ENCODE data around the gene TMBIM4.
"Not testable (repeated sequence)": the region's sequence is repeated elsewhere in the genome, so short reads cannot be mapped to it uniquely, and the experiment has no call there.

The TMBIM4 gene, protein sequence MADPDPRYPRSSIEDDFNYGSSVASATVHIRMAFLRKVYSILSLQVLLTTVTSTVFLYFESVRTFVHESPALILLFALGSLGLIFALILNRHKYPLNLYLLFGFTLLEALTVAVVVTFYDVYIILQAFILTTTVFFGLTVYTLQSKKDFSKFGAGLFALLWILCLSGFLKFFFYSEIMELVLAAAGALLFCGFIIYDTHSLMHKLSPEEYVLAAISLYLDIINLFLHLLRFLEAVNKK

DNA sequence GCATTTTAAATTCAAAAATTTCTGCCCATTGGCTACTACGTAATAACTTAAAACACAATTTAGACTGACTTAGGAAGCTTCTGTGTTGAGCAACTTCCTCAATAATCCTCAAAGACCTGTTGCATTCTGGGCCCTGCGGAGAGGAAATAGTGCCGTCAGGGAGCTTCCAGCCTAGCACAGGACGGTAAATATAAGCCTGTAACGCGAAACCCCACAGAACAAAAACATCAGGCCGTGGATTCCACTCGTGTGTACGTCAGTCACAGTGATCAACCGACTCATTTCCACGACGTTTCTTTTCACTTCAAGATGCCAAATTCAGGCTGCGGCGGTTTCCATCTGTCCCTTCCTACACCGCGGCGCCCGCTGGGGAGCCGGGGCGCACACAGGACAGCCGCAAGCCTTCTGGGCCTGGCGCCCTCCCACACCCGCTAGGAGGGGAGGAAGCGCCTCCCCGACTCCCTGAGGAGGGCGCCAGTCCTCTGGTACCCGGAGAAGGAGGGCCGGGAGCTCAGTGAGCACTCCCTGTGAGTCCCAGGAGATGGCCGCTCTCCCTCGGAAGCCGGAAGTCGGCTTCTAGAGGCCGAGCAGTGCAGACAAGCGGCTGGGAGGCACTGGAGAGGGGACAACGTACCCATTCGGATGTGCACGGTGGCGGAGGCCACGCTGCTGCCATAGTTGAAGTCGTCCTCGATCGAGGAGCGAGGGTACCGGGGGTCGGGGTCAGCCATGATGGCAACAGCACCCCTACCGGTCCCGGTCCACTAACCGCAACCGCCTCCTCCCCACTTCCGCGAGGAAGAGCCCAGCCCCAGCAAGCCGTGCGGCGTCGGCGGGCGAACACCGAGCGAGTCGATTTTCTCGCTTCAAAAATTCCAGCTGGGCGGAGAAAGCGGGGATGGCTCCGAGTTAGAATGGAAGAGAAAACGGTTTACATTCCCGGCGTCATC lies at the start of gene TMBIM4:
TSS of gene TMBIM4 (minus strand) at position 776 of the 950 bp plus-strand sequence. CDS start at position 731, 45 bp downstream.
- DNase-seq, result peak; percentile 86 to 88

DNA sequence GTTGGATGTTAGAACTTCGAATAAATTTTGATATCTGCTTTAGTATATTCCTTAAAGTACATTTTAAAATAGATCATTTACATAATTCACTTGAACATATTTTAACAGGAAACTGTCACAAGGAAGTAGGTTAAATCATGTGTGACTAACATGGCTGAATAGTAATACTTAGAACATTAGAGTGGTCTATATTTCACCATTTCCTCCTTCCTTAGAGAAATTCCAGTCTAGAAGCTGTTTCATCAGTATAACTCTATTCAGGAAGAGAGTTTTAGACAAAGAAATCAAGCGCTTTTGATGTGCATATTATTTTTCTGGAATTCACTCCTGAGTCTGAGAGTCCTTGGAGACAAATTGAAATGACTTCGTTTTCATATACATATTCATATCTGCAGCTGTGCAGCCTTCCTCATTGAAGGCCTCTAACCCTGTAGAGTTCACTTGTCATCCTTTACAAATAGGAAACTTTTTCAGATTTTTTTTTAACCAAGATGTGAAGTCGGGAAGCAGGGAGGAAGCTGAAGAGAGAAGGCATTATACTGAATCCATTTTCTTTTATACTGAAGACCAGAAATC lies 47.6 kb upstream of the TMBIM4 start:
- no peak for DNase-seq

DNA sequence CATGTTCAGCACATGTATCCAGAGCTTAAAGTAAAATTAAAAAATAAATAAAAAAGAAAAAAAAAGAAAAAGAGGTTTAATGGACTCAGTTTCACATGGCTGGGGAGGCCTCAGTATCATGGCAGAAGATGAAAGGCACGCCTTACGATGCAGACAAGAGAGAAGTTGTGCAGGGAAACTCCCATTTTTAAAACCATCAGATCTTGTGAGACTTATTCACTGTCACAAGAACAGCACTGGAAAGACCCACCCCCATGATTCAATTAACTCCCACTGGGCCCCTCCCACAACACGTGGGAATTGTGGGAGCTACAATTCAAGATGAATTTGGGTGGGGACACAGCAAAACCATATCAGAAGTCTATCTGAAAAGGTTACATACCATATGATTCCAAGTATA lies 43.2 kb upstream of the TMBIM4 start:
- DNase-seq, result not testable (repeated sequence)

DNA sequence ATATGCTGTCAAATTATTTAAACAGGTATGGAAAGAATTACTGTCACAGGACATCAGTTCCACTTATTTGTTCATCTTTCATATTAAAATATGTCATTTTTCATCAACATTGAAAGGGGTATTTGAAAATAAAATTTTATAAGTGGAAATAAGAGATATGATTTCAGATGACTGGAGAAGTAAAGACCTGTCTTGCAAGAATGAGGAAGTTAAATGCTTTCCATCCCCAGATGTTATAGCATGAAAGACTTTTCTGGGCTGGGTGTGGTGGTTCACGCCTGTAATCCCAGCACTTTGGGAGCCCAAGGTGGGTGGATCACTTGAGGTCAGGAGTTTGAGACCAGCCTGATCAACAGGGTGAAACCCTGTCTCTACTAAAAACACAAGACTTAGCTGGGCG lies 41.8 kb upstream of the TMBIM4 start:
- not testable (repeated sequence) for DNase-seq

DNA sequence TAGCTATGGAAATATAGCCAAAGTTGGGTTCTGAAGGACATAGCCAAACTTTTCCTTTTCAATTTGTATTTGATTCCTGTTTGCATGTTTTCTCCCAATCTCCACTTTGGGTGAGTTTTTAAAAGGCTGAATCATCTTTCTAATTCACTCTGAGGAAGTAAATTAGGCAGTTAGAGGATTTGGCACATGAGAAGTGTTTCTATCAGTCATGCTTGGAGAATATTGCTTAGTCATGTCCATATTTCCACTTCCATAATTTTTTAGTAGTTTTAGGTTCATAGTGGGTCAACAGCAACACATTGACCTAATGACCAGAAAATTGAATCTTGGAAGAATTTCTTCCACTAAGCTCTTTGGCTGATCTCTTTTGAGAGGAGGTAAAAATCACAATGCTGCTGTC lies 41.0 kb upstream of the TMBIM4 start:
- DNase-seq, result no peak

DNA sequence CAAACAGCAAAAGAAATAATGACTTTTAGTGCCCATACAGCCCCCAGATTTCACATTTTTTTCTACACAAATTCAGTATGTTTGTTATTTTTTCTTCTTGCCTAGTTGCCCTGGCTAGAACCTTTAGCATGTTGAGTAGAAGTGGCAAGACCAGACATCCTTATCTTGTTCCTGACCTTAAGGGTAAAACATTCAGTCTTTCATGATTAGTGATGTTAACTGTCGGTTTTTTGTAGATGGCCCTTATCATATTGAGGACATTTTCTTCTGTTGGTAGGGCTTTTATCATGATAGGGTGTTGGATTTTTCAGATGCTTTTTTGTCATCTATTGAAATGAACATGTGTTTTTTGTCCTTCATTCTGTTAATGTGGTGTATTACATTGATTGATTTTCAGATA lies 36.3 kb upstream of the TMBIM4 start:
- no peak for DNase-seq

DNA sequence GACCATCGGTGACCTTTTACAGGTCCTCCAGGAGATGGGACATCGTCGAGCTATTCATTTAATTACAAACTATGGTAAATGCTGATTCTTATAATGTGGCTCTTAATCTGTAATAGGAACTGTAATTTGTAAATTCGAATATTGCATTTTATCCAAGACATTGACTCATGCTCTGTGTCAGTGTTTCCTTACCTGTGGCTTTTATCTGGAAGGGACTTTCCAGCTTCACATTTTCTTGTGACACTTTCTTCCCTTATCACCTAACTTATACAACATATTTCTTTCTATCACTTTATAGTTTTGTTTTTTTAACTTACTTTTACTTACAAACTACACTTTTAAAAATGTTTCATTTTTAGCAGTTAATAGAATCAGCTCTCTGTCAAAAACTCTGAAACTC lies 34.0 kb upstream of the TMBIM4 start:
- no peak for DNase-seq

DNA sequence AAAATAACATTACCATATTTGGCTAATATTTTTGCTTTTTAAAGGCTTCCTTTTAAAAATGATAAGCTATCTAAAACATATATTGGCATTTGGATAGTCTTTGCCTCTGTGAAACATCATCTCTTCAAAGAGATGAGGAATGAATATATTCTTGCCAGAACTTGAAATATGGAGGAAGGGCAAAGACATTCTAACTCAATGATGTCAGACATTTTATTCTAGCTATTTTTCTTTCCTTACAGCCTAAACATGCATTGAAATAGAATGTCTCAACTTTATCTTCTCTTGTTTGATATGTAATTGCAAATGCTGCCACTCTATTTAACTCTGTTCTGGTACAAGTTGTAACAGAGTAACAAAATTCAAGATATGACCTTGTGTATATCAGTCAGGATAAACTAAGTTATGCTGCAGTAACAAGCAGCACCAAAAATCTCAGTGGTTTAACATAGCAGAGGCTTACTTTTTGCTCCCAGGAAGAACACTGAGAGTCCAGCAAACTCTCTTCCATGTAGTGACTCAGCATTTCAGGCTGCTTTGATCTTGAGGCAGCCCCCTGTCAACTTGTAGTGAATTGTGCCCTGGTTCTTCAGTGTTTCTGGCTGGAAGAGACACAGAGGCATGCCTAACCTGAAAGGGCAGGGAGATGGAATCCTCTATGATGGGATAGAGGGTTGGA lies 30.2 kb upstream of the TMBIM4 start:
- DNase-seq, result no peak

DNA sequence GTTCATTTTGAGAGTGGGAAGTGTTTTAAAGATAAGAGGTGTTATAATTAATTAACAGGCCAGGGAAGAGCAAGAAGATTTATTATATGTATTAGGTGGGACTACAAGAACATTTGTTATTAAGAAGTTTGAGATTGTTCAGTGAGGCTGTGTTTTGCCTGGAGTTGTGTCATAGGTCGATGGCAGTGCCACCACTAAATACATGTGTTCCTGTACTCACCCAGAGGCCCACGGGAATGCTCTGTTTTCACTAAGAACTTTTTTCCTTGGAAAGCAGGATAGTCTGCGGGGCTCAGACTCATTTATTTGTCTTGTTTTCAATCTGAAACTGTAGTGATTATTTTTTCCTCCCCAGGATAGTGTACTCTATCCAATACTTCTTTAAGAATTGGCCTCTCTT lies 29.3 kb upstream of the TMBIM4 start:
- DNase-seq, result no peak

DNA sequence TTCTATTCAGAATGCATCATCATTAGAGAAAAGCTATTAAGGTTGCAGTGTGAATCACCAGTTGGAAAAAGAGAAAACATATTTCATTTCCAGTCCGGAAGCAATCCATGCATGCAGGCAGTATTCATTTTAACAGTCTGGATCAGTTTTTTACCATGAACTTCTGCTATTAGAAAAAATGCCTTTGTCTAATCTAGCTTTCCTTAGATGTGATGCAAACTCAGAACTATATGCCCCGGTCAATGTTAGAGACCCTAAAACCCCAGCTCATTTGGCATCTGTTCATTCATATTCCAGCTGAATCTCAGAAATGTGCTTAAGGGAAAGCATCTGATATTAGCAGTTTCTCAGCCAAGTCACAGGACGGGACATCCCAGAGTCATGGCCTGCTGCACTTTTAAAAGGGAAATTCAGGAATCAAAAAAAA lies 27.7 kb upstream of the TMBIM4 start:
- DNase-seq, result no peak

DNA sequence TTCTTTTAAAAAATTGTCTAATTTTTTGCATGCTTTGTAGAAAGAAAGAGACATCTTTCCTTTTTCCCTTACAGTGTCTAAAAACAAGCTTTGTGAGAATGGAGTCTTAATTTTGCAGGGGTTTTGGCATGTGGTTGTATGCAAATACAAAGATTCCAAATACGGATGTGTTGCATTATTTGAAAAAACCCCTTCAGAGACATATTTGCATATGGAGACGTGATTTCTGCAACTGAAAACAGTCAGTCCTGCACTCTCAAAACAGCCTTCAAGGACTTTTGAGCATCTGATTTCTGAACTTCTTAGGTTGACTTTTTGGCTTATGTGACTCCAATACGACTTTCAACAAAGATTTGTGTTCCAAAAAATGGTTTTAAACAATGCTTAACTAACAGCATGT lies 27.0 kb upstream of the TMBIM4 start:
- DNase-seq, result no peak

DNA sequence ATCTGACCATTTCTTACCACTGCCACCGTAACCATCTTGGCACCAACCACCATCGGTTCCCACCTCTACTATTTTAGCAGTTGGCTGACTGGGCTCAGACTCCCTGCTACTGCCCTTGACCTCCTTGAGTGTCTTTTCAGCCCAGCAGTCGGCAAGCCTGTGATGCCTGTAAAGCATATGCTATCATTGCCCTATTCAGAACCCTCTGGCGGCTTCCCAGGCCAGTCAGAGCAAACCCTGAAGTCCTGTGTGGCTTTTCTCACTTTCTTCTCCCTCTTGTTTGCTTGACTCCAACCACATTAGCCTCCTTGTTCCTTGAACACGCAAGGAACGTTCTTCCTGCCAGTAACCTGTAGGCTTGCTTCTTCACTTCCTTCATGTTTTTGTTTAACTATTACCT lies 25.4 kb upstream of the TMBIM4 start:
- no peak for DNase-seq

DNA sequence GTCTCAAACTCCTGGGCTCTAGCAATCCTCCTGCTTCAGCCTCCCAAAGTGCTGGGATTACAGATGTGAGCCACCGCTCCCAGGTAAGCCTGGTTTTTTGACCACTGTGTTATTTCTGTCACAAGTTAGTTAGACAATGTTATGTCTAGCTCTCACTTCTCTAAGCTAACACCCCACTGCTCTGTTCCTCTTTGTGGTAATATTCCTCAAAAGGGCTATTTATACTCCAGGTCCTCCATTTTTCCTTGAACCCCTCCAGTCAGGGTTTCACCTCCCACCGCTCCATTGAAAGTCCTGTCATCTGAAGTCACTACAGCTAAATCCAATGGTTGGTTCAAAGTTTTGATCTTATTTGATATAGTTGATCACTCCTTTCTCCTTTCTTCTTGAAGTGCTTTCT lies 24.3 kb upstream of the TMBIM4 start:
- DNase-seq, result no peak

DNA sequence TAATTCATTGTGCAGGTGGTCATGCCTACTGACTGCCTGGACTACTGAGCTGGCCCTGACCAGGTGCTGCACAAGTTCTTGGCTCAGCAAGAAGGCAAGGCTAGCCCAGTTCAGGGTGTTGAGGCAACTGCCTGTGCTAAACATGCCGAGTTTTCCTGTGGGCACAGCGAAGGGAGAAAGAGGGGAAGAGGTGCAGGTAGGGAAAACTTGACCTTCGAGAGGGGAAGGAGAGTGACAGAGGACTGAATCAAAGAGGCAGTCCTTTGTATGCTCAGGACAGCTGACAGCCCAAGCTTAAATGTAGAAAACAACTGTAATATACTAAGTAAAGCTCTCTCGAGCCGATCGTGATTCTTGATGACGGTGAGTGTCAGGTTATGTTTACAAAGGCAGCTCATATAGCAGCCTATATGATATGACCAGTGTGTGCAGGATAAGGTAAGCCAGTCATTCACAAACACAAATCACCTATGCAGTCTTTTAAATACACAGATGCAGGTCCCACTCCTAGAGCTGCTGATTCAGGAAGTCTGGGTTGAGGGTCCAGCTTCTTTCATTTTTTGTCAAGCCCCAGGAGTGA lies 21.8 kb upstream of the TMBIM4 start:
- DNase-seq, result no peak

DNA sequence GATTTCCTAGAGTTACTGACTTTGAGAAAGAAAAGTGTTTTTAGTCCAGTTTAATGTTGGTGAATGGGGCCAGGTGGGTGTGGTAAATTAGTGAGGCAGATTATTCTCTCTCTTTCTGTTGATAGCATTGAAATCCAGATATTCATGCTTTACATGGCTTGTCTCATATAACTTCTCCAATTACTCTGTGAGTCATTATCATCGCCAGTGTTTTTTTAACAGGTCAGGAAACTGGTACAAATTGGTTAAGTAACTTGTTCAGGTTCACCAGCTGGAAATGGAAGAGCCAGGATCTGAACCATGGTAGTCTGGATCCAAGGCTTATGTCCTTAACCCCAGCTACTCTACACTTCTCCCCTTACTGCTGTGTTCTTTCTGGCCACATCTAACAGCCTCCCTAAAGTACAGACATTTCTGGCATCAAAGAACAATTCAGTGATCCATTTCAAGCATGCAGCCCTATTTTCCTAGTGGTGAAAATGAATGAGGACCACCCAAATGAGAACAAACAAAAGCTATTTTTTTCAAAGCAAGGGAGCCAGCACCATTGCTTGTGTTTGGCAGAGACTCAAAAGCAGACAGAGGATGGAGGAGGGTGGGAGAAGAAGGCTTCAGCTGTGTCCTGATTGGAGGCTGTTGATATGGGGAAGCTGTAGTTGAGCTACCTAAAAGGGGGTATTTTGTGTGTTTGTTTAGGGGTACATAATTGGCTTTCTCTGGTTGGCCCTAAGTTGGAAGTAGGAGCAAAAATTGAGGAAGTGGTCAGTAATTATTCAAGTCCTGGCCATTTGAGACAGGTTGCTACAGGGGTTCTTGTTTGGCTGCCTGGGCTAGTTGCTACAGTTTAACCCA lies 20.9 kb upstream of the TMBIM4 start:
- DNase-seq, result no peak

DNA sequence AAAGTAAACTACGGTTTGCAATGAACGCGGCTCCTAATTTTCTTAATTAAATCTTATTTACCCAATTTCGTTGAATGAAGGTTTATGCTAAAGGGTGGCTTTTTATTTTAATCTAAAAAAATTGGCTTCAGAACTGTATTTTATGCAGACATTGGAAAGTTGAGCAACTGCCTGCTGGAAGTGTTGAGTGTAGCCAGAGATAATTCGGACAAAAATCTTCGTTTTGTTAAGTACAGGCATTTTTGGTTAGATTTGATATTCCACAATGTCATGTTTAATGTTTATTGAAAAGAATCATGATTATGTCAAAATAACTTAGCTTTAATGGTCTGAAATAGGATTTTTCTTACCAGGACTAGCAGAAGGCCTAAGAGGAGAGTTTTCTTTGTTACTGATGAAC lies 20.1 kb upstream of the TMBIM4 start:
- no peak for DNase-seq

DNA sequence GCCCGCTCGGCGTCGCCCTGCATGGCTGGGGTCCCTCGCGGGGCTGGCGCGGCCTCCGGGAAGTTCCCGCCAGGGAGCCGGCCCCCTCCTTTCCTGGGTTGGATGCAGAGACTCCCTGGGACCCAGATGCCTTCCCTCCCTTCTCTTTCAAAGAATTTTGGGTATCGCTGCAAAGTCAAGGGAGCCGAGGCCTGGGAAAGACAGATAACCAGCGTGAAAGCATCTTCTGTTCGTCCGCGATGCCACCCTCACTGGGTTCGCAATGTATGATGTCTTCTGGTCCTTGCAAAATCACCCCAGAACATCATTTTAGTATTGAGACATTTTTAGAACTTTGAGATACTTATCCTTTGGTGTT lies 19.7 kb upstream of the TMBIM4 start:
- DNase-seq, result peak in 1 of 2 donors; percentile 8

DNA sequence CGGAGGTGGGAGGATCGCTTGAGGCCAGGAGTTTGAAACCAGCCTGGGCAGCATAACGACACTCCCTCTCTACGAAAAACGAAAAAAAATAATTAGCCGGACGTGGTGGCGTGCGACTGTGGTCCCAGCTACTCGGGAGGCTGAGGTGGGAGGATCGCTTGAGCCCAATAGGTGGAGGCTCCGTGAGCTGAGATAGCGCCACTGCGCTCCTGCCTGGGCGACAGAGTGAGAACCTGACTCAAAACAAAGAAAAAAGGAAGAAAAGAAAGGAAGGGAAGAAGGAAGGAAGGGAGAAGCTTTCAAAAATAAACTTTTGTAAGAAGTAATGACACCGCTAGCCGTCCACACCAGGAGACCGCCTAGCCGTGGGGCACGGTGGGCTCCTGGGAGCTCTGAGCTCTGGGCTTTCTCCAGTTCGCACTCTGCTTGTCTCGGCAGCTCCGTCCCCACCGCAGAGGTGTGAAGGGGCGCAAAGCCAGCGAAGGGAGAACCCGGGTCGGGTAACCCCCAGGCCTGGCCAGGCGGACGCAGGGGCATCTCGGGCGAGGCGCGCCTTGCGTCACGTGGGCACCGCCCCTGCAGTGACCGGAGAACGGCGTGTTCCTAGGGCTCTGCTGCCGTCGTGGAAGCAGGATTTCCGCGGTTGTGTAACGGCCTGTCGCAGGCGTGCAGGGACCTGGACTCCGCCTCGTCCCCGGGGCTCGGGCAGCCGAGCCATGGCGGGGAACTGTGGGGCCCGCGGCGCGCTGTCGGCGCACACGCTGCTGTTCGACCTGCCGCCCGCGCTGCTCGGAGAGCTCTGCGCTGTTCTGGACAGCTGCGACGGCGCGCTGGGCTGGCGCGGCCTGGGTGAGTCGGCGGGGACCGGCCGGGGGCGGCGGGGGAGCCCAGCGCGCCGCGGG lies 19.0 kb upstream of the TMBIM4 start, which contains the start of gene IRAK3:
TSS of gene IRAK3 (plus strand) at position 631 of the 902 bp plus-strand sequence. CDS start at position 717, 86 bp downstream.
- peak; percentile 22 to 42 for DNase-seq

DNA sequence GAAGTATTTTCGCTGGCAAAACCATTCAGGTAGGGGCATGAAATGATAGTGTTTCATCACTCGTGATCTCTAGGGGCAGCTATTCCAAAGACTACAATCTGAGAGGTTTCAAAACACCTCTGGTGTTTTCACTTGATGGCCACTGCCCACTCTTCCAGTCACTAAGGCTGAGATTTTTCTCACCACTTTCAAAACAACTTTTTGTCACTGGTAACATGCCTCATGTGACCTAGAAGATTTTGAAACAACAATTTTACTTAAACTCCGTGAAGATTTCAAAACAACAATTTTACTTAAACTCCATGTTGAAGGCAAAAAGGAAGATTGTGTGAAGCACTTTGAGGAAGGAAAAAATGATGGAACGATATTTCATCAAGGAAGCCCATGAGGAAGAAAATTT lies 18.0 kb upstream of the TMBIM4 start:
- DNase-seq, result no peak

DNA sequence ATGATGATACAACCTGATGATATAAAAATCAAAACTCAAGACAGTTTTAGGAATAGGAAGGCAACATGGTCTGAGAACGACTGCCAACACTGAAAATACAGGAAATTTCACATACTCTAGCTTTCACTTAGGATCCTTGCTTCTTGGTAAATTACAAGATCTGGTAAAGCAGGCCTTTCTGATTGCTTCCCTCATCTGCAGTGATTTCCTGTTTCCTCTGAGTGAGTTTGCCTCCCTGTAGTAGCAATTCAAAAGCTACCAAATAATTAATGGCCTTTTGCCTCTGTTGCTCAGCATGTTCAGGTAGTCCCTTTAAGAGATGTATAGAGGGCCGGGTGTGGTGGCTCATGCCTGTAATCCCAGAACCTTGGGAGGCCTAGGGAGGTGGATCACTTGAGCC lies 17.2 kb upstream of the TMBIM4 start:
- no peak for DNase-seq

DNA sequence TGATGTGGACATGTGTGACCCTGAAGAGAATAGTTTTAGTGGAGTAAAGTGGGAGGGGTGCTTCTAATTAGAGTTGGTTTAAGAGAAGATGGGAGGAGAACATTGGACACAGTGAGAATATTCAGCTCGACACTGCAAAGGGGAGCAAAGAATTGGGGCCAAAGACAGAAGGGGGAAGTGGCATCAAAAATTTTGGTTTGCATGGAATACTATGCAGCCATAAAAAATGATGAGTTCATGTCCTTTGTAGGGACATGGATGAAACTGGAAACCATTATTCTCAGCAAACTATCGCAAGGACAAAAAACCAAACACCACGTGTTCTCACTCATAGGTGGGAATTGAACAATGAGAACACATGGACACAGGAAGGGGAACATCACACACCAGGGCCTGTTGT lies 15.0 kb upstream of the TMBIM4 start:
- DNase-seq, result not testable (repeated sequence)

Measured in stimulated activated CD4-positive, alpha-beta T cell treated with anti-CD3 and anti-CD28 coated beads, Interleukin-2, amount 100 ng/mL, for 24 hours (primary cell).